ENCODE results near the gene ANKRD13C.

Gene ANKRD13C

DNA sequence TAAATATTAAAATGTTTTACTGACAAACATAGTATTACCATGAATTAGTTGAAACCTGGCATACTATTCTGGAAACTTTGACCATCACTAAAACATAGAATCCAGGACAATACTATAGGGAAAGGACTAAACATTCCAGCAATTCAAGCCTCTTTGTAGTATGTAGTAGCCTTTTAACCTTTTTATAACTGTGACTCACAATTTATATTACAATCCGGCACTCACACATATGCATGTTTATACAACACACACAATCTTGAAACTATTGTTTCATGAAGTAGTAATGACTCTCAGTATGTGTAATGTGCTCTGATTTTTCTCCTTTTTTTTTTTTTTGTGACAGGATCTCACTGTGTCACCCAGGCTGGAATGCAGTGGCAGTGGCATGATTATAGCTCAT, 64.3 kb downstream of the ANKRD13C start:
- DNase-seq, result no peak

DNA sequence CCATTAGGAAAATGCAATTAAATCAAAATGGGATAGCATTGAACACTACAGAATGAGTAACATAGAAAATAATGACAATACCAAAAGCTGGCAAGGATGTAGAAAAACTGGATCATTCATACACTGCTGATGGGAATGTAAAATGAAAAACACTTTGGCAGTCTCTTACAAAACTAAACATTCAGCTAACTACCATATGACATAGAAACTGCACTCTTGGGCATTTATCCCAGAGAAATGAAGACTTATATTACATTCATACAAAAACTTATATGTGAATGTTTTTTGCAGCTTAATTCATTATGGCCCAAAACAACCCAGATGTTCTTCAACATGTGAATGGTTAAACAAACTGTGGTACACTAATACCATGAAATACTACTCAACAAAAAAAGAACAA, 66.4 kb downstream of the ANKRD13C start:
- no peak for DNase-seq

DNA sequence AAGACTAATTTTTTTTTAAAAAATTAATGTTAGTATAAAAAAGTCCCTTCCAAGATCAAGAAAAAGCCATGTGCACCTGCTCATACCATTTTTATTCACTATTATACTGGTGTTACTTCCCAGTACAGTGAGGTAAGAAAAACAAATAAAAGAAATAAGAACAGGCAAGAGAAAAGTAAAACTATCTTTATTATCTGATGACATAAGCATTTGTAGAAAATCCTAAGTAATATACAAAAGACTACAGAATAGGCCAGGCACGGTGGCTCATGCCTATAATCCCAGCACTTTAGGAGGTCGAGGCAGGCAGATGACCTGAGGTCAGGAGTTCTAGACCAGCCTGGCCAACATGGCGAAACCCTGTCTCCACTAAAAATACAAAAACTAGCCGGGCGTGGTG, 68.1 kb downstream of the ANKRD13C start:
- no peak for DNase-seq

GRCh38 chr1:70284366-70284765, 70.2 kb downstream of the ANKRD13C start:
- no peak for DNase-seq

GRCh38 chr1:70278710-70279109, 75.8 kb downstream of the ANKRD13C start:
- DNase-seq, result no peak

DNA sequence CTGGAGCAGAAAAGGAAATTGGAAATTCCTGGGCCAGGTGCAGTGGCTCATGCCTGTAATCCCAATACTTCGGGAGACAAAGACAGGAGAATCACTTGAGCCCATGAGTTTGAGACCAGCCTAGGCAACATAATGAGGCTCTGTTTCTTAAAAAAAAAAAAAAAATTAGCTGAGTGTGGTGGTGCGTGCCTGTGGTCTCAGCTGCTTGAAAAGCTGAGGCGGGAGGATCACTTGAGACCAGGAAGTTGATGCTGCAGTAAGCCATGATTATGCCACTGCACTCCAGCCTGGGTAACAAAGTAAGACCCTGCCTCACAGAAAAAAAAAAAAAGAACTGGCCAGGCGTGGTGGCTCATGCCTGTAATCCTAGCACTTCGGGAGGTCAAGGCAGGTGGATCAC, 76.6 kb downstream of the ANKRD13C start:
- no peak for DNase-seq

- DNase-seq, result no peak
These were observed 88.6 kb downstream of the ANKRD13C start for GRCh38 chr1:70265946-70266345.

DNA sequence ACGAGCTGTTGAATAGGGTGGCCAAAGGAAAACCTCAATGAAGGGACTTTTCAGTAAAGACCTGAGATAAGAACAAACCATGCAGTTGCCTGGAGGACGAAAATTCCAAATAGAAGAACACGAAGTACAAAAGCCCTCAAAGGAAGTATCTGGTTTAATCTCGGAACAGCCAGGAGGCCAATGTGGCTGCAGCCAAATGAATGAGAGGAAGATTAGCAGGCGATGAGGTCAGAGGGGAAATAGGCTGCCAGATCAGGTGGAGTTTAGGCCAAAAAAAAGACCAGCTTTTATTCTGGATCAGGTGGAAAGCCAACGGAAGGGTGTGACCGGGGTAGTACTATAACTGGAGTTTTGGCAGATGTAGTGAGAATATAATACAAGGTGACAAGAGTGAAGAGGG, 89.7 kb downstream of the ANKRD13C start:
- DNase-seq, result no peak

GRCh38 chr1:70256664-70257063, 97.9 kb downstream of the ANKRD13C start:
- no peak for DNase-seq

DNA sequence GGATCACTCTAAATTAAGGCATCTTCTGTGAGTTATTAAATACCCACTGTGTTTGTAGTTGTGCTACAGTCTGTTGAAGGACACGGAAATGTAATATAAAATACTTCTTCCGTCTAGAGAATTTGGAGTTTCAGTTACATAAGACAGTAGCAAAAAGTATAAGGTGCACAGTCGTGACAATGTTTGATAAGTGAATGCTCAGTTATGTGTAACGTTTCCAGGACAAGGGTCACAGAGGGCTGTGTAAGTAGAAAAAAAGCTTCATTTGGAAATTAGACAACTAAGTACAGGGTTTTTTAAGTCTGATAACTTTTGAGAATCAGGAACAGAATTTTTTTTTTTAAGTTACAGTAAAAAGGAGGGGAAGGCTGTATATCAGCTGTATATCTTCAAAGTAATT, 105.8 kb downstream of the ANKRD13C start:
- DNase-seq, result no peak

GRCh38 chr1:70247768-70248167, 106.8 kb downstream of the ANKRD13C start:
- DNase-seq, result no peak

- DNase-seq, result no peak
These were observed 107.4 kb downstream of the ANKRD13C start for GRCh38 chr1:70247122-70247521.

- no peak for DNase-seq
These were observed 114.6 kb downstream of the ANKRD13C start for GRCh38 chr1:70239940-70240339.

- DNase-seq, result no peak
These were observed 119.8 kb downstream of the ANKRD13C start for GRCh38 chr1:70234733-70235132.

- no peak for DNase-seq
These were observed 123.0 kb downstream of the ANKRD13C start for GRCh38 chr1:70231475-70231874.

DNA sequence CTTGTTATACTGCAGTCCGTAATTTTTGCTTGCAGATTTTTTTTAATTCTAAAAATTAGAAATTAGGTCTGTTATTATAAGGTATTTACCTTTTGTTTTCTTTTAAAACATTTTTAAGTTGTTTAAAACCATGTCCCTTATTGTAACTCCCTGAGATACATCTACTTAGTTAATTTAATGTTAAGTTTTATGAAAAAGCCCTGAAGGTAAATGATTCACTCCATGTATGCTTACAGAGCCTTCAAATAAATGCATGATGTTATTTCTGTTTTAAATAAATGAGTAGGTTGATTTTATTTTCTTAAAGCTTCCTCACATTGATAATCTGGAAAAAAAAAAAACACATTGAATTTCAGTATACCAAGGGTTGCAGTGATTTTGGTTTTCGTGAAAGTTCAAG, 125.9 kb downstream of the ANKRD13C start:
- no peak for DNase-seq

- DNase-seq, result no peak
These were observed 127.1 kb downstream of the ANKRD13C start for GRCh38 chr1:70227439-70227838.

DNA sequence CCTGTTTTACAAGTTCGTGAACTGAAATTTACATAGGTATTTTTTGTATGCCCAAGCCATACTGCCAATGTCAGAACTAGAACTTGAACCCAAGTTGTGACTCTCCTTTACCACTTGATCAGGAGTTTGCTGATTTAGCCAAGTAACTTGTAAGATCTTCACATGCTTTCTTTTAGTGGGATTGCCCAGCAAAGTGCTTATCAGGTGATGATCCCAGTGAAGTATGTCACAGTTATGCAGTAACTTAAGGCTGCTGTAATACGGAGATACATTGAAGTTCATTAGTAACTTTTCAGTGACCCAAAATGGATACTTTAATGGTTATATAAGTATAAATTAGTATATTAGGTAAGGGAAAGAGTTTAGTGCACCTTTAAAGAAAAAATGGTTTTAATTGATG, 129.6 kb downstream of the ANKRD13C start:
- no peak for DNase-seq

GRCh38 chr1:70222716-70223235, 131.7 kb downstream of the ANKRD13C start:
- no peak for DNase-seq

DNA sequence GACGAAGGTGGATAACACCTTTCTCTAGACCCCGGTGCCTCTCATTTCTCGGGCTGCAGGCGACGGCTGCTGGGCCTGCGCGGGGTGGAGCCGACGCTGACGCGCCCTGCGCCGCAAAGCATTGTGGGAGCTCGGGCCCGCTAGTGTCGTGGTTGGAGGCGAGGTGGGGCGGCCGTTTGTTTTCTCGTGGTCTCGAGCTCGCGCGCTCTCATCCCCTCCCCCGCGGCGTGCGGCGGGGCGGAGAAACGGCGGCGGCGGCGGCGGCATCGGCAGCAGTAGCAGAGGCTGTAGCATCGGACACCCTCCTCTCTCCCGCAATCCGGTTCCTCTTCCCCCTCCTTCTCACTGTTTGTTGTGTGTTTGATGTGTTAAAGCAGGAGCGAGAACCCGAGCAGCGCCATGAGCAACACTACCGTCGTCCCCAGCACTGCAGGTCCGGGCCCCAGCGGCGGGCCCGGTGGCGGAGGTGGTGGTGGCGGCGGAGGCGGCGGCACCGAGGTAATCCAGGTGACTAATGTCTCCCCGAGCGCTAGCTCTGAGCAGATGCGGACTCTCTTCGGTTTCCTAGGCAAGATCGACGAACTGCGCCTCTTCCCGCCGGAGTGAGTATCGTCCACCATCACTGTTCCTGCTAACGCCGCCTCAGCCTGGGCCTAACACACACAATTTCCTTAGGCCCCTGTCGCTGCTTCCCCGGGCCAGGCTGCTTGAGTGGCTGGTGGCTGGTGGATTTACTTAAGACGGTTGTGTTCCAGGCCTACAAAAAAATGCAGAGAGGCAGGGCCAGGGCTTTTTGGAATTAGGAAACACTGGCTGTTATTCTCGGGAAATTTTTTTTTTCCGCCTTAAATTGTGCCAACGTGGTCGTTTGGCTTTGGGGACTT, 133.0 kb downstream of the ANKRD13C start, which contains the start of gene SRSF11:
Gene SRSF11, plus strand, starts transcription at position 143 of the 884 bp plus-strand sequence. Its CDS starts 257 bp downstream, at position 400.
- peak; percentile 98 for DNase-seq

DNA sequence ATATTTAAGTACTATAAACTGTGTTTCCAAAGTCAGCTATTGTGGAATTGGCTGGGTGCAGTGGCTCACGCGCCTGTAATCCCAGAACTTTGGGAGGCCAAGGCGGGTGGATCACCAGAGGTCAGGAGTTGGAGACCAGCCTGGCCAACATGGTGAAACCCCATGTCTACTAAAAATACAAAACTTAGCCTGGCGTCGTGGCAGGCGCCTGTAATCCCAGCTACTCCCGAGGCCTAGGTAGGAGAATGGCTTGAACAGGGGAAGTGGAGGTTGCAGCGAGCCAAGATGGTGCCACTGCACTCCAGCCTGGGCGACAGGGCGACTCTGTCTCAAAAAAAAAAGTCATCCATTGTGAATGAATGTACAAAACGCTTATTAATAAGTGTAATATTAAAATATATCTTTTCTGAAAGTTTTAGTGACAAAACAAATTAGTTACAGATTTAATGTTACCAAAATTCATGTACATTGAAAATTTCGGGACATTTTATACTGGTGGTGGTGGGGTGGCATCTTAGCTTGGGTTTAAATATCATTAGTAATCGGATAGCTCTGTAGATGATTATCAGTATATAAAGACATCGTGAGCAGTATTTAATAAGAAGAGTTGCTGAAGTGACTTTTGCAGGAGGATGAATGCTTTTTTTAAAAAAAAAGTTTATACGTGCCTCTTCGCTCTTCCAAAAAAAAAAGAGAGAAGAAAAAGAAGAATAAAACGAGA, 133.8 kb downstream of the ANKRD13C start:
- no peak for DNase-seq

DNA sequence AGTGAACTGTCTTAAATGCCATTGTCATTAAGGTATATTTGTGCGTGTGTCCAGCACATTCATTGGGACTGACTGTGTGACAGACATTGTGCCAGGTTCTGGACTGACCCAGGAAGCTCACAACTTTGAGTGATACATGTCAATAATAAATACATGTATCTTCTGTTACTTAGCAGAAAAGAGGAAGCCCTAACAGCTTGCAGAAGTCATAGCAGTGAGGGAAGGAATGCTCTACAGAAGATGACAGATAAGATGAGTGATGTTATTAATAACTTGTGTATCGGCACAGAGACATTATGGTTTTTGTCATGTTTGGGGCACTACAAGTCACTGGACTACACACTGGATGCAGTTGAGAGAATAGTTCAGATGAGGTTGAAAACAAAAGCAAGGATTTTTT, 134.5 kb downstream of the ANKRD13C start:
- DNase-seq, result no peak

GRCh38 chr1:70211541-70211940, 143.0 kb downstream of the ANKRD13C start:
- DNase-seq, result no peak

DNA sequence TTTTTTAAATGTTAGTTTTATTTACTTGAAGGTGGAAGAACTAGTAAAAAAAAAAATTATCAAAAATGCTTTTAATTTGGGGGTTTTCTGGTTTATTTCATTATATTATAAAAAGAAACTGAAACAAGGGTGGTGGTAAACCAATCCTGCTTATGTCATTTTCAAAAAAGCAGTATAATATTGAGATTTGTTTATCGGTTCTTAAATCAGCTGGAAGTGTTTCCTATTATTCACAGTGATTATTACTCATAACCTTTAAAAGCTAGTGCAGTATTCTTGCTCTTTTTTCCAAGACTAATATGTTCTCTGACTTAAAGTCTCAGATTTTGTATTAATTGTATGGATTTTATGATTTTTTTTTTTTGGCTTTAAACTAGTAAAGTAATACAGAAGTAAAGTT, 143.7 kb downstream of the ANKRD13C start:
- no peak for DNase-seq

All from stimulated activated CD4-positive, alpha-beta T cell treated with anti-CD3 and anti-CD28 coated beads, Interleukin-12 subunit alpha, Interleukin-12 subunit beta, amount 100 ng/mL, for 4 hours (primary cell).